ENCODE measurements around the gene CCSER1.

DNA sequence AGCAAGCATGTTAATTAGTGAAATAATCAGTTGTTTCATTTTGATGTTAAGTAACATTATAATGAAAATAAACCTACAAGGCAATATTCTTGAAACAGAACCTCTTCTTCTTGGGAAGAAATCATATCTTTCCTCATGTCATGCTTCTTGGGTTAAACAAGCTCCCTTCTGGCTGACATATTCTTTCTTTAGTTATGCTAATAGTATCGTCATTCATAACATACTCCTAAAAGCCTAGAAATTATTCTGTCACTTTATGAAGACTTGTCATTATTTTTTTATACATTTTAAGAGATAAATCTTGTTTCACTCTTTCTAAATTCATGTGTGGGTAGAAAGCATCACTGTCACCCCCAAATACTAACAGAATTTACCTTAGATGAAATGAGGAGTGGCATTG is 1129.6 kb downstream of the CCSER1 start:
- no peak for TF ChIP-seq POLR2A (IDR thresholded peaks at IDR 0.05)
- no peak for TF ChIP-seq CTCF (IDR thresholded peaks at IDR 0.05)
- no peak for TF ChIP-seq EP300 (IDR thresholded peaks at IDR 0.05; ENCODE audit: low read depth)
